Activated T-cell treated with anti-CD3 and anti-CD28 coated beads for 24 hours (primary cell): Measurements from ENCODE around the gene MCAT.

Experiments used
- DNase-seq: peaks from one replicate; pipeline ENCODE4 v3.0.0-alpha.2; 2020; ENCODE audit warnings: low read depth

Gene MCAT

GRCh38 chr22:43142880-43143562 lies at the start of gene MCAT:
MCAT (minus strand) TSS chr22:43143398; CDS start chr22:43143348, 50 bp downstream.
- DNase-seq: peak; percentile 79

- DNase-seq: no peak
Observed at GRCh38 chr22:43191831-43192230, 48.6 kb upstream of the MCAT start.

- DNase-seq: no peak
Observed at GRCh38 chr22:43188829-43189545, 45.8 kb upstream of the MCAT start.

GRCh38 chr22:43187171-43188099 lies 44.2 kb upstream of the MCAT start:
- DNase-seq: peak; percentile 97

- peak; percentile 31 for DNase-seq
Observed at GRCh38 chr22:43186272-43187170, 43.3 kb upstream of the MCAT start, which contains the start of gene TTLL12. TTLL12 (minus strand) TSS chr22:43187134; CDS start chr22:43187069, 65 bp downstream.

- no peak for DNase-seq
Observed at GRCh38 chr22:43185860-43186261, 42.7 kb upstream of the MCAT start.

GRCh38 chr22:43183496-43184277 lies 40.5 kb upstream of the MCAT start:
- DNase-seq: no peak

- no peak for DNase-seq
Observed at GRCh38 chr22:43182726-43183125, 39.5 kb upstream of the MCAT start.

GRCh38 chr22:43182118-43182517 lies 38.9 kb upstream of the MCAT start:
- DNase-seq: no peak

- no peak for DNase-seq
Observed at GRCh38 chr22:43181321-43182076, 38.3 kb upstream of the MCAT start.

GRCh38 chr22:43180670-43181069 lies 37.5 kb upstream of the MCAT start:
- DNase-seq: no peak

- DNase-seq: no peak
Observed at GRCh38 chr22:43179911-43180195, 36.7 kb upstream of the MCAT start.

GRCh38 chr22:43179146-43179910 lies 36.1 kb upstream of the MCAT start:
- DNase-seq: no peak

- no peak for DNase-seq
Observed at GRCh38 chr22:43177479-43177878, 34.3 kb upstream of the MCAT start.

- no peak for DNase-seq
Observed at GRCh38 chr22:43176090-43176489, 32.9 kb upstream of the MCAT start.

GRCh38 chr22:43174941-43175531 lies 31.8 kb upstream of the MCAT start:
- DNase-seq: no peak

- no peak for DNase-seq
Observed at GRCh38 chr22:43173976-43174720, 30.9 kb upstream of the MCAT start.

- no peak for DNase-seq
Observed at GRCh38 chr22:43173566-43173965, 30.4 kb upstream of the MCAT start.
